Measurements from ENCODE around the gene SLC35B2. TPM values are rescaled to one million over a fixed set of nuclear protein-coding genes. Genes with fewer than 3 reads are reported as not detected.

SLC35B2 gene
- total and polyA plus RNA-seq, 9 of the 15 experiments (the other 6 are each of a cell fraction or from before 2014, with no cell fraction given) = 14.5 to 59.1 (median 47.1) TPM

- TF ChIP-seq, protein P1, sequence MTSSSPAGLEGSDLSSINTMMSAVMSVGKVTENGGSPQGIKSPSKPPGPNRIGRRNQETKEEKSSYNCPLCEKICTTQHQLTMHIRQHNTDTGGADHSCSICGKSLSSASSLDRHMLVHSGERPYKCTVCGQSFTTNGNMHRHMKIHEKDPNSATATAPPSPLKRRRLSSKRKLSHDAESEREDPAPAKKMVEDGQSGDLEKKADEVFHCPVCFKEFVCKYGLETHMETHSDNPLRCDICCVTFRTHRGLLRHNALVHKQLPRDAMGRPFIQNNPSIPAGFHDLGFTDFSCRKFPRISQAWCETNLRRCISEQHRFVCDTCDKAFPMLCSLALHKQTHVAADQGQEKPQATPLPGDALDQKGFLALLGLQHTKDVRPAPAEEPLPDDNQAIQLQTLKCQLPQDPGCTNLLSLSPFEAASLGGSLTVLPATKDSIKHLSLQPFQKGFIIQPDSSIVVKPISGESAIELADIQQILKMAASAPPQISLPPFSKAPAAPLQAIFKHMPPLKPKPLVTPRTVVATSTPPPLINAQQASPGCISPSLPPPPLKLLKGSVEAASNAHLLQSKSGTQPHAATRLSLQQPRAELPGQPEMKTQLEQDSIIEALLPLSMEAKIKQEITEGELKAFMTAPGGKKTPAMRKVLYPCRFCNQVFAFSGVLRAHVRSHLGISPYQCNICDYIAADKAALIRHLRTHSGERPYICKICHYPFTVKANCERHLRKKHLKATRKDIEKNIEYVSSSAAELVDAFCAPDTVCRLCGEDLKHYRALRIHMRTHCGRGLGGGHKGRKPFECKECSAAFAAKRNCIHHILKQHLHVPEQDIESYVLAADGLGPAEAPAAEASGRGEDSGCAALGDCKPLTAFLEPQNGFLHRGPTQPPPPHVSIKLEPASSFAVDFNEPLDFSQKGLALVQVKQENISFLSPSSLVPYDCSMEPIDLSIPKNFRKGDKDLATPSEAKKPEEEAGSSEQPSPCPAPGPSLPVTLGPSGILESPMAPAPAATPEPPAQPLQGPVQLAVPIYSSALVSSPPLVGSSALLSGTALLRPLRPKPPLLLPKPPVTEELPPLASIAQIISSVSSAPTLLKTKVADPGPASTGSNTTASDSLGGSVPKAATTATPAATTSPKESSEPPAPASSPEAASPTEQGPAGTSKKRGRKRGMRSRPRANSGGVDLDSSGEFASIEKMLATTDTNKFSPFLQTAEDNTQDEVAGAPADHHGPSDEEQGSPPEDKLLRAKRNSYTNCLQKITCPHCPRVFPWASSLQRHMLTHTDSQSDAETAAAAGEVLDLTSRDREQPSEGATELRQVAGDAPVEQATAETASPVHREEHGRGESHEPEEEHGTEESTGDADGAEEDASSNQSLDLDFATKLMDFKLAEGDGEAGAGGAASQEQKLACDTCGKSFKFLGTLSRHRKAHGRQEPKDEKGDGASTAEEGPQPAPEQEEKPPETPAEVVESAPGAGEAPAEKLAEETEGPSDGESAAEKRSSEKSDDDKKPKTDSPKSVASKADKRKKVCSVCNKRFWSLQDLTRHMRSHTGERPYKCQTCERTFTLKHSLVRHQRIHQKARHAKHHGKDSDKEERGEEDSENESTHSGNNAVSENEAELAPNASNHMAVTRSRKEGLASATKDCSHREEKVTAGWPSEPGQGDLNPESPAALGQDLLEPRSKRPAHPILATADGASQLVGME (CRISPR knock-in tag; IDR thresholded peaks at IDR 0.05) = 0 out of 2 replicates have a peak, but pooled peaks have one; percentile 17
- 0 out of 2 replicates have a peak, but pooled peaks have one; percentile 51 for TF ChIP-seq MAFK (IDR thresholded peaks at IDR 0.05; ENCODE audit: low read length)
- TF ChIP-seq FOS (IDR thresholded peaks at IDR 0.05; ENCODE audit: extremely low read depth, insufficient read length) = peak; percentile 76
- TF ChIP-seq PHF8 (IDR thresholded peaks at IDR 0.05; ENCODE audit: borderline replicate concordance, low read length) = peak; percentile 97
- TF ChIP-seq HOXB6 (CRISPR knock-in tag; IDR thresholded peaks at IDR 0.05; ENCODE audit: borderline replicate concordance) = no peak
- TF ChIP-seq ERF (CRISPR knock-in tag; IDR thresholded peaks at IDR 0.05) = 0 out of 2 replicates have a peak, but pooled peaks have one; percentile 11
- no peak for TF ChIP-seq CSDE1 (IDR thresholded peaks at IDR 0.05)
- TF ChIP-seq ZNF133 (CRISPR knock-in tag; IDR thresholded peaks at IDR 0.05) = no peak
- TF ChIP-seq SIN3B (IDR thresholded peaks at IDR 0.05; ENCODE audit: low read depth) = peak; percentile 93
- TF ChIP-seq USF2 (CRISPR knock-in tag; IDR thresholded peaks at IDR 0.05) = peak; percentile 99
- no peak for TF ChIP-seq KAT8 (IDR thresholded peaks at IDR 0.05; ENCODE audit: low read depth)
- TF ChIP-seq STAG1 (CRISPR knock-in tag; IDR thresholded peaks at IDR 0.05; ENCODE audit: borderline replicate concordance) = no peak
- TF ChIP-seq ZNF785 (CRISPR knock-in tag; IDR thresholded peaks at IDR 0.05) = no peak
- no peak for TF ChIP-seq HDAC8 (tag; IDR thresholded peaks at IDR 0.05)
- TF ChIP-seq TOE1 (IDR thresholded peaks at IDR 0.05; ENCODE audit: borderline replicate concordance) = peak; percentile 96
- no peak; the same call in 1 of the 2 replicates for TF ChIP-seq TOE1 (CRISPR knock-in tag; IDR thresholded peaks at IDR 0.05; ENCODE audit: borderline replicate concordance, low read depth)
- TF ChIP-seq NUFIP1 (IDR thresholded peaks at IDR 0.05; ENCODE audit: partially characterized antibody) = no peak
- no peak for TF ChIP-seq TSHZ1 (CRISPR knock-in tag; IDR thresholded peaks at IDR 0.05)
- TF ChIP-seq ETS2 (tag; IDR thresholded peaks at IDR 0.05; ENCODE audit: borderline replicate concordance, poor library complexity, severe bottlenecking) = no peak
These were observed at the start of gene SLC35B2 (continued) for GRCh38 chr6:44257025-44257752.

All from K562 (cell line).